Duodenal mucosa (tissue), 2 donors: Measurements from ENCODE around the gene SLC44A3.
A peak's percentile ranks its signal among the peaks of the same experiment; 100 is the strongest.

Experiments
- H3K27ac ChIP-seq: one replicate; pipeline ENCODE4 v1.7.0; 2013; ENCODE audit warnings: low read depth, low read length
- H3K27me3 ChIP-seq, 2 donors: one replicate each; pipeline ENCODE4 v1.7.0; 2013; ENCODE audit warnings: low read length in 2 of 2, control low read depth in 1 of 2; ENCODE audit not compliant: insufficient read depth in 2 of 2, control insufficient read depth in 1 of 2
- H3K36me3 ChIP-seq, 2 donors: one replicate each; pipeline ENCODE4 v1.7.0; 2013; ENCODE audit warnings: low read length in 2 of 2, control low read depth in 1 of 2; ENCODE audit not compliant: insufficient read depth in 2 of 2, control insufficient read depth in 1 of 2
- H3K4me1 ChIP-seq, 2 donors: one replicate each; pipeline ENCODE4 v1.7.0; 2013; ENCODE audit warnings: low read length in 2 of 2, control low read depth in 1 of 2; ENCODE audit not compliant: insufficient read depth in 2 of 2, control insufficient read depth in 1 of 2
- H3K4me3 ChIP-seq, 2 donors: one replicate each; pipeline ENCODE4 v1.7.0; 2013; ENCODE audit warnings: low read length in 2 of 2, low read depth in 1 of 2
- H3K9ac ChIP-seq, 2 donors: one replicate each; pipeline ENCODE4 v1.7.0; 2013; ENCODE audit warnings: low read length in 2 of 2, low read depth in 1 of 2
- H3K9me3 ChIP-seq, 2 donors: one replicate each; pipeline ENCODE4 v1.7.0; 2013; ENCODE audit warnings: low read length in 2 of 2, control low read depth in 1 of 2; ENCODE audit not compliant: control insufficient read depth in 1 of 2

SLC44A3 gene

GRCh38 chr1:94784190-94784515, 36.0 kb upstream of the SLC44A3 start:
- Histone ChIP-seq H3K9ac (no peak overlapping the region), H3K27me3 (no peaks in the 10 kb centered on the region)

GRCh38 chr1:94787691-94788090, 32.5 kb upstream of the SLC44A3 start:
- Histone ChIP-seq H3K27ac (no peak overlapping the region), H3K4me1 (peaks cover 6 to 16% of the 10 kb centered on the region in 2 donors), H3K36me3 (no peaks in the 10 kb centered on the region), H3K4me3 (no peak overlapping the region), H3K9me3 (no peaks in the 10 kb centered on the region), H3K27me3 (no peaks in the 10 kb centered on the region), H3K9ac (no peak overlapping the region)

More at GRCh38 chr1:94784190-94784515, 36.0 kb upstream of the SLC44A3 start:
- Histone ChIP-seq H3K9me3 (no peaks in the 10 kb centered on the region), H3K36me3 (no peaks in the 10 kb centered on the region), H3K4me3 (no peak overlapping the region), H3K4me1 (peaks cover 6 to 16% of the 10 kb centered on the region in 2 donors), H3K27ac (peak overlapping the region; percentile 26)

- Histone ChIP-seq H3K9me3 (no peaks in the 10 kb centered on the region), H3K9ac (no peak overlapping the region), H3K4me1 (peaks cover 0 to 16% of the 10 kb centered on the region in 2 donors), H3K4me3 (no peak overlapping the region), H3K27me3 (no peaks in the 10 kb centered on the region), H3K36me3 (no peaks in the 10 kb centered on the region), H3K27ac (no peak overlapping the region)
Measured at GRCh38 chr1:94790246-94790645, 29.9 kb upstream of the SLC44A3 start.

DNA sequence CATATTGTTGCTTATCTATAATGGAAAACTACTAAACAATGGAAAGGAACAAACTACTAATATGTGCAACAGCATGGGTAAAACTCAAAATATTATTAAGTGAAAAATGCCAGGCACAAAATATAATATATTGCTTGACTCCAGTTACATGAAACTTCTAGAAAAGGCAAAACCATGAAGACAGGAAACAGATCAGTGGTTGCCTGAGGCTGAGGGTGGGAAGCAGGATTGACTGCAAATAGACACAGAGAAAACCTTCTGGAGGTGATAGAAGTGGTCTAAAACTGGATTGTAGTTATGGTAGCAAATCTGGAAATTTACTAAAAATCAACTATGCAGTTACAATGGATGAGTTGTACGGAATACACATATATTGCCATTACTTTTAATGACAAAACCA, 29.5 kb upstream of the SLC44A3 start:
- no peaks in the 10 kb centered on the region for H3K27me3 ChIP-seq
- H3K9ac ChIP-seq = no peak overlapping the region
- H3K4me3 ChIP-seq = no peak overlapping the region
- no peaks in the 10 kb centered on the region for H3K9me3 ChIP-seq
- no peaks in the 10 kb centered on the region for H3K36me3 ChIP-seq
- H3K27ac ChIP-seq = no peak overlapping the region
- H3K4me1 ChIP-seq = peaks cover 0 to 16% of the 10 kb centered on the region in 2 donors

- Histone ChIP-seq H3K27me3 (no peaks in the 10 kb centered on the region), H3K36me3 (no peaks in the 10 kb centered on the region), H3K27ac (peak overlapping the region; percentile 30), H3K4me1 (peaks cover 0 to 16% of the 10 kb centered on the region in 2 donors), H3K9ac (no peak overlapping the region), H3K9me3 (no peaks in the 10 kb centered on the region), H3K4me3 (no peak overlapping the region)
Measured at GRCh38 chr1:94792473-94793295, 27.5 kb upstream of the SLC44A3 start.

- H3K4me1 ChIP-seq = peaks cover 0 to 16% of the 10 kb centered on the region in 2 donors
- no peaks in the 10 kb centered on the region for H3K36me3 ChIP-seq
- H3K4me3 ChIP-seq = no peak overlapping the region
- H3K27ac ChIP-seq = no peak overlapping the region
- H3K9me3 ChIP-seq = no peaks in the 10 kb centered on the region
- H3K9ac ChIP-seq = no peak overlapping the region
- no peaks in the 10 kb centered on the region for H3K27me3 ChIP-seq
Measured at GRCh38 chr1:94793296-94793656, 26.9 kb upstream of the SLC44A3 start.

DNA sequence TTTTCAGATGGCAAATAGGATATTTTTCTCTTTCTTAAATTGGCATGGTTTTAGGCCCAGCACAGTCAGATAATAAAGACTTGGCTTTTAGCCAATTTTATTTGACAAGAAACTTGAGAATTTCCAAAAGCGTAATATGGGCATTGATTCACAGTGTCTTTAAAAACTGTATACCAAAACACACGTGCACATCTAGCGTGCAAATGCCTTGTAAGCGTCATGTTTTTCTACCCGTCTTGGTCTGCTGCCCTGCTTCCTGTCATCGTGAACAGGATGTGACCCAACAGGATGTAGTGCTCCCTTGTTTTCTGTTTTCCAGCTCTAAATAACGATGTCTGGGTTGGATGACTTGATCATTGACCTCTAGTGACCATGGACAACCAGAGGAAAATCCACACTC, 24.7 kb upstream of the SLC44A3 start:
- Histone ChIP-seq H3K4me3 (no peak overlapping the region), H3K36me3 (no peaks in the 10 kb centered on the region), H3K4me1 (peaks cover 0 to 16% of the 10 kb centered on the region in 2 donors), H3K27ac (no peak overlapping the region), H3K9me3 (no peaks in the 10 kb centered on the region), H3K27me3 (no peaks in the 10 kb centered on the region), H3K9ac (no peak overlapping the region)

DNA sequence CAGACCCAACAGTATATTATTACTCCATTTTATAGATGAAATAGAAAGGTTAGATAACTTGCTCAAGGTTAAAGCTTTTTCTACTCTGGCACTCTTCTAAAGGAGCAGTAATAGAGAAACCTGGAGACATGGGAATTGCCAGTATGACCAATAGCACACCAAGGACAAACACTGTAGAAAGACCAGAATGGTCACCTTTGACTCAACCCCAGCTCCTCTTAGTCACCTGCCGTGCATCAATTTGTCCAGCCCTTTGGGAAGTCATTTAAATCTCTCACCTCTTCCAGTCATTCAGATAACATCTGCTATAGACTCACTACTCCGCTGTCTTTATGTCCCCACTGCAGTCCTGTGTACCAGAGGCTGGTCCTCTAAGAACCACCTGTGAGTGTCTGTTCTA, 23.9 kb upstream of the SLC44A3 start:
- no peak overlapping the region for H3K4me3 ChIP-seq
- no peaks in the 10 kb centered on the region for H3K27me3 ChIP-seq
- H3K27ac ChIP-seq = no peak overlapping the region
- peaks cover under 1 to 16% of the 10 kb centered on the region in 2 donors for H3K4me1 ChIP-seq
- H3K9me3 ChIP-seq = no peaks in the 10 kb centered on the region
- no peaks in the 10 kb centered on the region for H3K36me3 ChIP-seq
- no peak overlapping the region for H3K9ac ChIP-seq

- no peaks in the 10 kb centered on the region for H3K27me3 ChIP-seq
- no peak overlapping the region for H3K9ac ChIP-seq
- H3K9me3 ChIP-seq = no peaks in the 10 kb centered on the region
- no peak overlapping the region for H3K27ac ChIP-seq
- no peak overlapping the region for H3K4me3 ChIP-seq
- H3K4me1 ChIP-seq = peaks cover 8 to 20% of the 10 kb centered on the region in 2 donors
- no peaks in the 10 kb centered on the region for H3K36me3 ChIP-seq
Measured at GRCh38 chr1:94797291-94797690, 22.9 kb upstream of the SLC44A3 start.

GRCh38 chr1:94798054-94798453, 22.1 kb upstream of the SLC44A3 start:
- Histone ChIP-seq H3K9me3 (no peaks in the 10 kb centered on the region), H3K9ac (no peak overlapping the region), H3K27ac (no peak overlapping the region), H3K4me1 (peaks cover 11 to 20% of the 10 kb centered on the region in 2 donors), H3K4me3 (no peak overlapping the region), H3K27me3 (no peaks in the 10 kb centered on the region), H3K36me3 (no peaks in the 10 kb centered on the region)
